ENCODE results near the gene CRABP2.

The CRABP2 gene

GRCh38 chr1:156667968-156668709, 37.2 kb downstream of the CRABP2 start:
- DNase-seq (ENCODE audit: low read depth), result no peak

- DNase-seq (ENCODE audit: low read depth), result no peak
Measured at GRCh38 chr1:156667610-156667967, 37.8 kb downstream of the CRABP2 start.

GRCh38 chr1:156666862-156667609, 38.3 kb downstream of the CRABP2 start:
- no peak for DNase-seq (ENCODE audit: low read depth)

GRCh38 chr1:156665539-156665938, 39.8 kb downstream of the CRABP2 start:
- no peak for DNase-seq (ENCODE audit: low read depth)

- no peak for DNase-seq (ENCODE audit: low read depth)
Measured at GRCh38 chr1:156664767-156665411, 40.5 kb downstream of the CRABP2 start.

- DNase-seq (ENCODE audit: low read depth), result no peak
Measured at GRCh38 chr1:156664046-156664766, 41.2 kb downstream of the CRABP2 start.

- DNase-seq (ENCODE audit: low read depth), result no peak
Measured at GRCh38 chr1:156663178-156663577, 42.2 kb downstream of the CRABP2 start.

GRCh38 chr1:156662800-156663055, 42.7 kb downstream of the CRABP2 start:
- no peak for DNase-seq (ENCODE audit: low read depth)

GRCh38 chr1:156662005-156662799, 43.2 kb downstream of the CRABP2 start:
- DNase-seq (ENCODE audit: low read depth), result no peak

- no peak for DNase-seq (ENCODE audit: low read depth)
Measured at GRCh38 chr1:156660752-156661112, 44.7 kb downstream of the CRABP2 start.

GRCh38 chr1:156659988-156660751, 45.2 kb downstream of the CRABP2 start:
- DNase-seq (ENCODE audit: low read depth), result peak; percentile 80

GRCh38 chr1:156659661-156659987, 45.8 kb downstream of the CRABP2 start:
- no peak for DNase-seq (ENCODE audit: low read depth)

GRCh38 chr1:156658945-156659574, 46.3 kb downstream of the CRABP2 start:
- DNase-seq (ENCODE audit: low read depth), result no peak

- no peak for DNase-seq (ENCODE audit: low read depth)
Measured at GRCh38 chr1:156658496-156658895, 46.9 kb downstream of the CRABP2 start.

GRCh38 chr1:156657741-156658319, 47.6 kb downstream of the CRABP2 start:
- no peak for DNase-seq (ENCODE audit: low read depth)

- no peak for DNase-seq (ENCODE audit: low read depth)
Measured at GRCh38 chr1:156656806-156657740, 48.3 kb downstream of the CRABP2 start.

GRCh38 chr1:156655904-156656516, 49.4 kb downstream of the CRABP2 start:
- no peak for DNase-seq (ENCODE audit: low read depth)

- DNase-seq (ENCODE audit: low read depth), result no peak
Measured at GRCh38 chr1:156655151-156655903, 50.1 kb downstream of the CRABP2 start.

All from GM04503 (cell line).